Activated CD4-positive, alpha-beta T cell treated with anti-CD3 and anti-CD28 coated beads, Interleukin-2, amount 50 U/mL, for 16 hours (primary cell): ENCODE results near the gene FGD2.
A peak's percentile ranks its signal among the peaks of the same experiment; 100 is the strongest.

ENCODE experiments used
- DNase-seq: peaks from one replicate; pipeline ENCODE4 v3.0.0-alpha.2; 2020

The FGD2 gene

GRCh38 chr6:36997811-36998722 is 7.4 kb upstream of the FGD2 start:
- no peak for DNase-seq

- no peak for DNase-seq
Measured at GRCh38 chr6:36998723-36999038, 6.8 kb upstream of the FGD2 start.

- DNase-seq, result no peak
Measured at GRCh38 chr6:36999061-36999750, 6.2 kb upstream of the FGD2 start.

GRCh38 chr6:36999751-37000125 is 5.7 kb upstream of the FGD2 start:
- DNase-seq, result no peak

GRCh38 chr6:37004044-37004980 is 1.1 kb upstream of the FGD2 start:
- DNase-seq, result no peak

- DNase-seq, result no peak
Measured at GRCh38 chr6:37005827-37006567, 542 bp downstream of the FGD2 start.

- DNase-seq, result no peak
Measured at GRCh38 chr6:37006793-37007339, 1.4 kb downstream of the FGD2 start.

- DNase-seq, result peak; percentile 33
Measured at GRCh38 chr6:37007340-37008043, 2.0 kb downstream of the FGD2 start.

GRCh38 chr6:37008484-37009465 is 3.3 kb downstream of the FGD2 start:
- DNase-seq, result no peak

GRCh38 chr6:37010402-37010892 is 5.0 kb downstream of the FGD2 start:
- DNase-seq, result no peak

- no peak for DNase-seq
Measured at GRCh38 chr6:37011656-37012378, 6.4 kb downstream of the FGD2 start.

GRCh38 chr6:37013516-37014491 is 8.3 kb downstream of the FGD2 start:
- no peak for DNase-seq

- DNase-seq, result no peak
Measured at GRCh38 chr6:37014667-37015066, 9.2 kb downstream of the FGD2 start.

GRCh38 chr6:37015532-37015931 is 10.1 kb downstream of the FGD2 start:
- no peak for DNase-seq

- DNase-seq, result no peak
Measured at GRCh38 chr6:37016995-37017394, 11.5 kb downstream of the FGD2 start.

- DNase-seq, result no peak
Measured at GRCh38 chr6:37017606-37018197, 12.2 kb downstream of the FGD2 start.

- DNase-seq, result peak; percentile 96
Measured at GRCh38 chr6:37018198-37019064, 13.0 kb downstream of the FGD2 start.
